Measurements from ENCODE around the gene COL20A1. TPM values are rescaled to one million over a fixed set of nuclear protein-coding genes. Genes with fewer than 3 reads are reported as not detected.
"Not testable (repeated sequence)": the region's sequence is repeated elsewhere in the genome, so short reads cannot be mapped to it uniquely, and the experiment has no call there.

The COL20A1 gene
- total RNA-seq, 2 experiments from 2014 or later: 0.05 TPM; not detected in 1

DNA sequence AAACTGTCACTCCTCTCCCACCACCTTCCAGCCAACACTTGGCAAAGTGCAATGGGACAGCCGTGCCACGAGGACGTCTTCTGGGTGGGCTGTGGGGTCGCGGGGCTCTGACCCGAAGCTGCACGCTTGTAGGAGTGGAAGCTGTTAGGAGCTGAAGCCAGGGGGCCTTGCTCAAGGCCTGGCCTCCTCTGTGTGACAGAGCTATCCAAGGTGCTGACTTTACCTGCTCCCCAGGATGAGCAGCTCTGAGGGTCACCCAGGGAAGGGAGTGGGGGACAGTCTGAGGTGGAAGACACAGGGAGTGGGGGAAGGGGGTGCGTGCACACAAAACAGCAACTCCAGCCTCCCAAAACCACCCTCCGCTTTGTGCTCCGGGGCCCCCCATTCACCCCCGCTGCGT lies 85.6 kb downstream of the COL20A1 start:
- CTCF ChIA-PET: interaction anchor here (0.6 to 6.5 kb wide), 2 partner anchors 31 to 154 kb away, joined by 3 to 54 read pairs; no protein-coding TSS in a partner anchor
- no peaks in the 10 kb centered on the region for H3K4me1 Mint-ChIP-seq (ENCODE audit: low read depth)
- H3K4me3 Mint-ChIP-seq: no peak overlapping the region
- peaks cover 24% of the 10 kb centered on the region for H3K27me3 Mint-ChIP-seq (ENCODE audit: low read depth)
- DNase-seq: no peak
- H3K27ac Mint-ChIP-seq: no peak overlapping the region
- no peaks in the 10 kb centered on the region for H3K36me3 Mint-ChIP-seq (ENCODE audit: low read depth)
- no peaks in the 10 kb centered on the region for H3K9me3 Mint-ChIP-seq
- intact Hi-C loops (cut with micrococcal nuclease): no loop called here

DNA sequence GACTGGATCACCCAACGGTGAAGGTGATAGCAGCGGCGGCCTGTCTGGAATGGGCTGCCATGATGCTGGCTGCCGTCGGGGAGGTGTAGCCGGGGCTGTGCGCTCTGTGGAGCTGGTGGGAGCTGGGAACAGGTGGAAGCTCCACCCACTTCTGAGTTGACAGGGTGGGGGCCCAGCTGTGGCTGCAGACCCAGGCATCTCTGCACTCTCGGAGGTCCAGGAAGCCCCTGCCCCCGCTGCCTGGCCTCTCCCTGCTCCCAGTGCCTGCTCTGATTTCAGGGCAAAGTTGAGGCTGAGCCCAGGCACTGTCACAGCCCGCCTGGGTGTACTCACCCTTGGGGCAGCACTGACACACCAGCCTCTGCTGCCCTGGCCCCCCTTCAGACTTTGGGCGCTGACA lies 86.3 kb downstream of the COL20A1 start:
- Mint-ChIP-seq H3K27ac (no peak overlapping the region), H3K4me3 (no peak overlapping the region), H3K4me1 (ENCODE audit: low read depth) (no peaks in the 10 kb centered on the region), H3K36me3 (ENCODE audit: low read depth) (no peaks in the 10 kb centered on the region), H3K9me3 (no peaks in the 10 kb centered on the region), H3K27me3 (ENCODE audit: low read depth) (peaks cover 24% of the 10 kb centered on the region)
- CTCF ChIA-PET: interaction anchor here (6.5 kb wide), 1 partner anchor 154 kb away, joined by 54 read pairs; no protein-coding TSS in a partner anchor
- DNase-seq: no peak
- intact Hi-C loops (cut with micrococcal nuclease): no loop called here

DNA sequence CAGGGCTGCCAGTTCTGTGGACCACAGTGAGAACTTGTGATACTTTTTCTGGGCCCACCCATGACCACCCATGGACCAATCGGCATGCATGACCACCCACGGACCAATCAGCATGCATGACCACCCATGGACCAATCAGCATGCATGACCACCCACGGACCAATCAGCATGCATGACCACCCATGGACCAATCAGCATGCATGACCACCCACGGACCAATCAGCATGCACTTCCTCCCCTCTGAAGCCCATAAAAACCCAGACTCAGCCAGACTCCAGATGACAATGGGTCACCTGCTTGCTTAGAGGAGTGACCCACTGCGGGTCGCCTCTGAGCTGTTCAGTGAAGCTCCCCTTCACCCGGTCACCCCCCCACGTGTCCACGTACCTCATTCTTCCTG lies 86.9 kb downstream of the COL20A1 start:
- intact Hi-C loops (cut with micrococcal nuclease); DNase-seq; H3K4me3 Mint-ChIP-seq; H3K27ac Mint-ChIP-seq; H3K36me3 Mint-ChIP-seq (ENCODE audit: low read depth); H3K9me3 Mint-ChIP-seq; H3K4me1 Mint-ChIP-seq (ENCODE audit: low read depth): not testable (repeated sequence)
- peaks cover 24% of the 10 kb centered on the region for H3K27me3 Mint-ChIP-seq (ENCODE audit: low read depth)
- CTCF ChIA-PET: interaction anchor here (0.6 to 6.5 kb wide), 3 partner anchors 71 to 155 kb away, joined by 3 to 54 read pairs (median 32); no protein-coding TSS in a partner anchor

DNA sequence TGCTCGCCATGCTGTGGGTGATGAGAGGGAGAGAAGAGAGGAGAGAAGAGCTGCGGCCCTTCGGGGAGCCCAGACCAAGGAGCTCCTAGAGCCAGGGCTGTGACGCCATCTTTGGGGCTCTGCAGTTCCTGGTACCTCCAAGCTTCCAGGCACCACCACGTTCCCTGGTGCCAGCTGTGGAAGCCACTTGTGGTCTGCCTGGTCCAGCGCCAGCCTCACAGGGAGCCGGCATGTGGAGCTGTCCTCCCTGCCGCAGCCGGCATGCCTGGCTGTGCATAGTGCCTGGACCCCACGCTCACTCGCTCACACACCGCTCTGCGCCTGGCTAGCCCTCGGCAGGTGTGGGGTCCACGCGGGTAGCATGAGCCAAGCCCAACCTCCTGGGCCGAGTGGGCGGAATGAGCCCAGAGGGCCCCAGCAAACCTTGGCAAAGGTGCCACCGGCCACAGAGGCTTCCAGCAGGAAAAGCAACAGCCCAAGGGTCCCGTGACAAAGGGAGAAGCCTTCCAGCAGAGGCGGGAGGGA lies 87.4 kb downstream of the COL20A1 start:
- peaks cover 3% of the 10 kb centered on the region for H3K9me3 Mint-ChIP-seq
- CTCF ChIA-PET: interaction anchor here (0.6 to 6.5 kb wide), 4 partner anchors 71 to 162 kb away, joined by 3 to 54 read pairs (median 18); no protein-coding TSS in a partner anchor
- intact Hi-C loops (cut with micrococcal nuclease): no loop called here

DNA sequence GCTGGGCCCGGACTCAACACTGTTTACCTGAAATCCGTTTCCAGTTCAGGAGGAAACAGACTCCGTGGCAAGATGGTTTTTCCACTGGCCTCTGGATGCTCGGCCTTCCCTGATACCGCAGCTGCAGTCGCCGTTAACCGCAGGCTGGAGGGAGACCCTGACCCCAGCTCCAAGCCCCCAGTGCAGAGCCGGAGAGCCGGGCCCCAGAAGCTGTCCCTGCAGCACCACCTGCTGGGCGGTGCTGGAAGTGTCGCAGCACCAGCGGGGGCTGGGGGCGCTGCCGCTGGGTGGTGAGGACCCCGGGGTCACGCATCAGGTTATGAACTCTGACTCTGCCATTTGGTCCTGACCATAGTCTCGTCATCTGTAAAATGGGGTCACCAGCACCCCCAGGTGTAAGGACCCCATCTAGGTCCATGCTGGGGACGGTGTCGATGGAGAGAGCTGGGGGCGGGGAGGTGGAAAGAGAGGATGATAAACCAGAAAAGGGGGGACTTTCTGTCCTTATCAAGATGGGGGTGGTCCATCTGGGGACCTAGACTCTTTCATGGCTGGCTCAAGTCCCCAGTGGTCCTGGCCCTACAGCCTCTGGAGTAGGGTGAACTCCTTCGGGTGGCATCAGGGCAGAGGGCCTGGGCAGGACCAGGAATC lies 88.9 kb downstream of the COL20A1 start:
- no peak overlapping the region for H3K4me3 Mint-ChIP-seq
- peaks cover 11% of the 10 kb centered on the region for H3K9me3 Mint-ChIP-seq
- CTCF ChIA-PET: interaction anchor here (0.5 to 6.5 kb wide), 7 partner anchors 11 to 760 kb away, joined by 3 to 54 read pairs (median 3); no protein-coding TSS in a partner anchor
- intact Hi-C loops (cut with micrococcal nuclease): loop anchor here (1.0 kb wide), 2 partner anchors 73 to 159 kb away; no protein-coding TSS in a partner anchor
- H3K27ac Mint-ChIP-seq: no peak overlapping the region
- peaks cover 3% of the 10 kb centered on the region for H3K36me3 Mint-ChIP-seq (ENCODE audit: low read depth)
- DNase-seq: peak; percentile 29
- no peaks in the 10 kb centered on the region for H3K4me1 Mint-ChIP-seq (ENCODE audit: low read depth)
- H3K27me3 Mint-ChIP-seq (ENCODE audit: low read depth): peaks cover 19% of the 10 kb centered on the region

More for the DNA sequence above, 87.4 kb downstream of the COL20A1 start:
- no peak overlapping the region for H3K4me3 Mint-ChIP-seq
- H3K4me1 Mint-ChIP-seq (ENCODE audit: low read depth): no peaks in the 10 kb centered on the region
- H3K27me3 Mint-ChIP-seq (ENCODE audit: low read depth): peaks cover 22% of the 10 kb centered on the region
- DNase-seq: no peak
- H3K36me3 Mint-ChIP-seq (ENCODE audit: low read depth): peaks cover 1% of the 10 kb centered on the region
- H3K27ac Mint-ChIP-seq: no peak overlapping the region

DNA sequence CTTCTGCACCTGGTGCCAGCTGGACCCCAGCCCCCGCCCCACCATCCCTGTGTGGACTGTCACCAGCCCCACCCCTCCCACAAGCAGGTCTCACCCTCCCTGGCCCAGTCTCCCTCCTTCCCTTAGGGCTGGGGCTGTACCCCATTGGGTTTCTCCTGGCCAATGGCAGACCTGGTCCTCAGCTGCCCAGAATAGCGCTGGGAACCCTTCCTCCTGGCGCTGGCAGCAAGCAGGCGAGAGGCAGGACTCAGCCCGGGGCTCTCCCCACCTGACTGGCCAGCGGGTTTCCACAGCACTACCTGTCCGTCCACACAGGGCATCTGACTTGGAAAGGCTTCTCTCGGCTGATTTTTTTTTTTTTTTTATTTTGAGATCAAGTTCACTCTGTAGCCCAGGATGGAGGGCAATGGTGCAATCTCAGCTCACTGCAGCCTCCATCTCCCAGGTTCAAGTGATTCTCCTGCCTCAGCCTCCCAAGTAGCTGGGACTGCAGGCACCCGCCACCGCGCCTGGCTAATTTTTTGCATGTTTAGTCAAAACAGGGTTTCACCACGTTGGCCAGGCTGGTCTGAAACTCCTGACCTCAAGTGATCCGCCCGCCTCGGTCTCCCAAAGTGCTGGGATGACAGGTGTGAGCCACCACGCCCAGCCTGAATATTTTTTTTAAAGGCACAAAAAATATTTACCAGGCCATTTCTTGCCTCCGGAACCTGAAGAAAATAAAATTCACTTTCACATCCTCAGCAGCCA lies 89.7 kb downstream of the COL20A1 start:
- Mint-ChIP-seq H3K27me3 (ENCODE audit: low read depth) (peaks cover 14% of the 10 kb centered on the region), H3K36me3 (ENCODE audit: low read depth) (peaks cover 3% of the 10 kb centered on the region), H3K4me1 (ENCODE audit: low read depth) (no peaks in the 10 kb centered on the region), H3K9me3 (peaks cover 13% of the 10 kb centered on the region), H3K4me3 (no peak overlapping the region), H3K27ac (no peak overlapping the region)
- CTCF ChIA-PET: interaction anchor here (0.7 to 6.5 kb wide), 5 partner anchors 9 to 158 kb away, joined by 3 to 54 read pairs (median 5); no protein-coding TSS in a partner anchor
- DNase-seq: no peak
- intact Hi-C loops (cut with micrococcal nuclease): no loop called here

DNA sequence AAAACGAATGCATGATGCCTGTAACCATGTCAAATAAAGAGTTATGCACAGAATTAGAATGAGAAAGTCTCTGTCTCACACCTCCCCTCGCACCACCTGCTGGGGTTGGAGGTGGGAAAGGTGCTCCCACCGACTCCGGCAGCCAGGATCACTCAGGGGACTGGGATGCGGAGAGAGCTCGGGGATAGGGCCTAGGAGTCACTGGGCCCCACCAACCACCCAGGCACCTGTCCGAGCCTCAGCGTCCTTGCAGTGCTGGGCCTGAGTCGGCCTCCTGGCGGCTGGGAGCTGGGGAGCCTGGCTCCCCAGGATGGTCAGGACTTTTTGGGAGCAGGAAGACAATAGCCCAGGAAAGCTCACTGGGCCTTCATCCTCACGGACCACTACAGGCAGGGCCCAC lies 90.6 kb downstream of the COL20A1 start:
- CTCF ChIA-PET: interaction anchor here (1.3 to 4.0 kb wide), 2 partner anchors 10 to 74 kb away, joined by 4 to 32 read pairs; no protein-coding TSS in a partner anchor
- intact Hi-C loops (cut with micrococcal nuclease): no loop called here
- Mint-ChIP-seq H3K27me3 (ENCODE audit: low read depth) (peaks cover 10% of the 10 kb centered on the region), H3K36me3 (ENCODE audit: low read depth) (peaks cover 3% of the 10 kb centered on the region), H3K4me3 (no peak overlapping the region), H3K9me3 (peaks cover 13% of the 10 kb centered on the region), H3K27ac (no peak overlapping the region), H3K4me1 (ENCODE audit: low read depth) (no peaks in the 10 kb centered on the region)
- DNase-seq: no peak

DNA sequence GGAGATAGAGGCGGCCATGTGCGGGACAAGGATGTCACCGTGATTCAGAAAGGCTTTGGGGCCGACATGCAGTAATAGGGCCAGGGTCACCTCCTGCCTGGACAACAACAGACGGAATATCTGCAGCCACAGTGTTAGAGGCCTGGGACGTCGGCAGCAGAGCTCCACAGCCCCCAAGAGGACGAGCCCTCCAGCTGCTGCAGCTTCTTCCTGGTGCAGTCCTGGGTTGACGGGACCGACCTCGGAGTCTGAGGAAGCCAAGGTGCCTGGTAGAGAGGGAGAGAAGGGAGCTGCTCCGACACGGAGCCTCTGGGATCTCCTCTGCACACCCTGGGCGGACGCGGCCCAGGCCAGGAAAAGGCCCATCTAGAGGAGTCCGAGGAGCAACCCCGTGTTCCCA lies 91.3 kb downstream of the COL20A1 start:
- CTCF ChIA-PET: no interaction called here
- Mint-ChIP-seq H3K4me3 (no peak overlapping the region), H3K27ac (no peak overlapping the region), H3K4me1 (ENCODE audit: low read depth) (no peaks in the 10 kb centered on the region), H3K27me3 (ENCODE audit: low read depth) (peaks cover 5% of the 10 kb centered on the region), H3K36me3 (ENCODE audit: low read depth) (peaks cover 3% of the 10 kb centered on the region), H3K9me3 (peaks cover 13% of the 10 kb centered on the region)
- DNase-seq: no peak
- intact Hi-C loops (cut with micrococcal nuclease): no loop called here

Small RNA genes lying within 50 kb of the gene (microRNA-seq; reads per million reads assigned to microRNA genes)
- 2.2 reads per million for gene MIR4326 (ENCODE audit: borderline microRNAs expressed, borderline replicate concordance)

Other genes with a start within 250 kb of the COL20A1 start
- 10 to 100 TPM; 27.6 to 27.8 TPM for gene YTHDF1, start 77.1 kb upstream of the COL20A1 start, total RNA-seq
- not detected for gene BIRC7, start 57.3 kb upstream of the COL20A1 start, total RNA-seq
- not detected for gene NKAIN4, start 38.7 kb upstream of the COL20A1 start, total RNA-seq
- 10 to 100 TPM; 82.4 to 89.4 TPM for gene ARFGAP1, start 20.4 kb upstream of the COL20A1 start, total RNA-seq
- not detected for gene CHRNA4, start 68.2 kb downstream of the COL20A1 start, total RNA-seq
- not detected for gene KCNQ2, start 179.5 kb downstream of the COL20A1 start, total RNA-seq
- gene EEF1A2, start 205.9 kb downstream of the COL20A1 start, total RNA-seq: under 1 TPM in 1 of 2 experiments, not detected in 1; 0.12 TPM
- 100 to 1,000 TPM; 189 to 194 TPM for gene PPDPF, start 227.6 kb downstream of the COL20A1 start, total RNA-seq
- gene PTK6, start 244.2 kb downstream of the COL20A1 start, total RNA-seq: under 1 TPM; 0.35 to 0.38 TPM